ENCODE measurements around the gene UPP2.

The UPP2 gene

DNA sequence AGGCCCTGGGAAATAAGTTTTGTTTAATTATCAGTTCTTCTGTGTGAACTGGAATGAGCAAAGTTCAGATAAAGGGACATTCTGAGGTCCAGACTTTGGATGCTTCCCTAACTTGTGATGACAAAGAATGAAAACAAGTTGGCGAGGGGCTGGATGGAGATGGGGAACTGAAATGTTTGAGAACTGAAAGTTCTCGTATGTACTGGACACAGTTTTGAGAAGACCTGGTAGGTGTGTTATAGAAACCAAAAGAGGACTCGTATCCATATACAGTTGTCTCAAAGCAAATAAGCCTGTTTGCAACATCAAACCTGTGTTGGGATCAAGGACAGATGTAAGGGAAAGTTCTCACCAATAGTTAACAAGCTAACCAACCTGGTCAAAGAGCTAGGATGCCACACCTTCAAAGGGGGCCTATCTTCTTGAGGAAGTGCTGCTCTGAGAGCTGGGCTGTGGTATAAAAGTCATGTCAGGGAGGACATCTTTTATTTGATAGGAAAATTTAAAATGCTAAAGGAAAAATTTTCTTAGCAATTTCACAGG lies at the start of gene UPP2:
TSS of gene UPP2 (plus strand) at position 493 of the 543 bp plus-strand sequence. CDS start 188 bp downstream, outside the sequence.
- no peaks in the 10 kb centered on the region for H3K9me3 ChIP-seq
- H3K27me3 ChIP-seq = no peaks in the 10 kb centered on the region
- no peak within 1 kb of the TSS for H3K4me3 ChIP-seq (ENCODE audit: low read depth in 1 of 2, low read length in 1 of 2)
- peaks cover 4 to 5% of the 10 kb centered on the region in 2 experiments for H3K4me1 ChIP-seq (ENCODE audit: control insufficient read depth in 1 of 2, insufficient read depth in 1 of 2, low read depth in 1 of 2, low read length in 1 of 2)
- TF ChIP-seq, protein P1, sequence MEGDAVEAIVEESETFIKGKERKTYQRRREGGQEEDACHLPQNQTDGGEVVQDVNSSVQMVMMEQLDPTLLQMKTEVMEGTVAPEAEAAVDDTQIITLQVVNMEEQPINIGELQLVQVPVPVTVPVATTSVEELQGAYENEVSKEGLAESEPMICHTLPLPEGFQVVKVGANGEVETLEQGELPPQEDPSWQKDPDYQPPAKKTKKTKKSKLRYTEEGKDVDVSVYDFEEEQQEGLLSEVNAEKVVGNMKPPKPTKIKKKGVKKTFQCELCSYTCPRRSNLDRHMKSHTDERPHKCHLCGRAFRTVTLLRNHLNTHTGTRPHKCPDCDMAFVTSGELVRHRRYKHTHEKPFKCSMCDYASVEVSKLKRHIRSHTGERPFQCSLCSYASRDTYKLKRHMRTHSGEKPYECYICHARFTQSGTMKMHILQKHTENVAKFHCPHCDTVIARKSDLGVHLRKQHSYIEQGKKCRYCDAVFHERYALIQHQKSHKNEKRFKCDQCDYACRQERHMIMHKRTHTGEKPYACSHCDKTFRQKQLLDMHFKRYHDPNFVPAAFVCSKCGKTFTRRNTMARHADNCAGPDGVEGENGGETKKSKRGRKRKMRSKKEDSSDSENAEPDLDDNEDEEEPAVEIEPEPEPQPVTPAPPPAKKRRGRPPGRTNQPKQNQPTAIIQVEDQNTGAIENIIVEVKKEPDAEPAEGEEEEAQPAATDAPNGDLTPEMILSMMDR (IDR thresholded peaks at IDR 0.05) = no peak
- no peaks in the 10 kb centered on the region for H3K36me3 ChIP-seq
- no peak within 1 kb of the TSS for H3K27ac ChIP-seq

DNA sequence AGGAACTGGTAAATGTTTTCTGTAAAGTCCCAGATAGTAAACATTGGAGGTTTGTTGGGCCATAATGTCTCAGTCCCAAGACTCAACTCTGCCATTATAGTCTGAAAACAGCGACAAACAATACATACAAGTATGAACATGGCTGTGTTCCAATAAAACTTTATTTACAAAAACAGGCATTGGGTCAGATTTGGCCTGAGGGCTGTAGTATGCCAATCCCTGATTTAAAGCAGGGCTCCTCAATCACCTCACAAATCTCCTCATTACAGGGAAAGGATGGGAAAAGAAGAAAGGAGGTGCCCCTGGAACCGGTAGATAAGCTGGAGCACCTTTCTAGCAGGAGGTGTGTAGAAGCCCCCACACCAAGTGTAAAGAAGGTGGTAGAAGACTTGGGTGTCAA lies 48.9 kb upstream of the UPP2 start:
- no peaks in the 10 kb centered on the region for H3K9me3 ChIP-seq
- H3K27ac ChIP-seq = no peak overlapping the region
- TF ChIP-seq, protein P1 (IDR thresholded peaks at IDR 0.05) = no peak
- no peaks in the 10 kb centered on the region for H3K27me3 ChIP-seq
- no peak overlapping the region for H3K4me3 ChIP-seq (ENCODE audit: low read depth in 1 of 2, low read length in 1 of 2)
- H3K4me1 ChIP-seq (ENCODE audit: control insufficient read depth in 1 of 2, insufficient read depth in 1 of 2, low read depth in 1 of 2, low read length in 1 of 2) = peaks cover 0 to 9% of the 10 kb centered on the region in 2 experiments
- no peaks in the 10 kb centered on the region for H3K36me3 ChIP-seq

DNA sequence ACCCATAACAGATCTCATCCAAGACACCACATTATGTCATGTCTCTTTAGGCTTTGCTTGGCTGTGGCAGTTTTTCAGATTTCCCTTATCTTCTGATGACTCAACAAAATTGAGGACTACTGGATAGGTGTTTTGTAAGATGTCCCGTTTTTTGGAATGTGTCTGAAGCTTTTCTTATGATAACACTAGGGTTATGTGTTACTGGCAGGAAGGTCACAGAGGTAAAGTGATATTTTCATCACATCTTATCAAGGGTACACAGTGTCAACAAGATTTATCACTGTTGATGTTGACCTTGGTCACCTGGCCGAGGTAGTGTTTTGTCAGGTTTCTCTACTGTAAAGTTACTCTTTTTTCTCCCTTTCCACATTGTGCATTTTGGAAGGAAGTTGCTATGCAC lies 44.8 kb upstream of the UPP2 start:
- Histone ChIP-seq H3K27me3 (no peaks in the 10 kb centered on the region), H3K4me1 (ENCODE audit: control insufficient read depth in 1 of 2, insufficient read depth in 1 of 2, low read depth in 1 of 2, low read length in 1 of 2) (no peaks in the 10 kb centered on the region), H3K4me3 (ENCODE audit: low read depth in 1 of 2, low read length in 1 of 2) (no peak overlapping the region), H3K36me3 (no peaks in the 10 kb centered on the region), H3K27ac (no peak overlapping the region), H3K9me3 (no peaks in the 10 kb centered on the region)
- TF ChIP-seq, protein P1 (IDR thresholded peaks at IDR 0.05) = no peak

DNA sequence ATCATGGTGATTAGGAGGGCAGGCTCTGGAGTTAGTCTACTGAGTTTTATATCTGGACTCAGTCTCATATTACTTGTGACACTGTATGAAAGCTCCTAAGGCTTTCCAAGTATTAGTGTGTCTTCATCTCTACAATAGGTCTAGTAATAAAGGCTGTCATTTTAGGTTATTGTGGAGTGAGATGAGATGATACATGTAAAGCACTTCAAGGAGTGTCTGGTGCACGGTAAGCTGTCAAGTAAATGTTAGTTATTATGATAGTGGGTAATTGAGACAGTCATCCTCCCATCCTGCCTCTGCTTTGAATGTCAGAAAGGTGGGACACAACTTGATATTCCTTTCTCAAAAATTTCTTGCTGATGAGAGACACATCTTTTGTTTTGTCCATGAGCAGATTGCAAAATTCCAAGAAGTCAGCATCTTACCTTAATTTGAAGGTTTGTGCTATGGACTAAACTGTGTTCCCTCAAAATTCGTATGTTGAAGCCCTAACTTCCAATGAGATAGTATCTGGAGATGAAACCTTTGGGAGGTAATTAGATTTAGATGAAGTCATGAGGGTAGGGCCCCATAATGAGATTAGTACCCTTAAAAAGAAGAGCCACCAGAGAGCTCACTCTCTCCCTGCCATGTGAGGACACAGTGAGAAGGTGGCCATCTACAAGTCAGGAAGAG lies 41.4 kb upstream of the UPP2 start:
- Histone ChIP-seq H3K9me3 (no peaks in the 10 kb centered on the region), H3K27ac (no peak overlapping the region), H3K27me3 (no peaks in the 10 kb centered on the region), H3K36me3 (no peaks in the 10 kb centered on the region), H3K4me3 (ENCODE audit: low read depth in 1 of 2, low read length in 1 of 2) (no peak overlapping the region), H3K4me1 (ENCODE audit: control insufficient read depth in 1 of 2, insufficient read depth in 1 of 2, low read depth in 1 of 2, low read length in 1 of 2) (no peaks in the 10 kb centered on the region)
- TF ChIP-seq, protein P1 (IDR thresholded peaks at IDR 0.05) = no peak

DNA sequence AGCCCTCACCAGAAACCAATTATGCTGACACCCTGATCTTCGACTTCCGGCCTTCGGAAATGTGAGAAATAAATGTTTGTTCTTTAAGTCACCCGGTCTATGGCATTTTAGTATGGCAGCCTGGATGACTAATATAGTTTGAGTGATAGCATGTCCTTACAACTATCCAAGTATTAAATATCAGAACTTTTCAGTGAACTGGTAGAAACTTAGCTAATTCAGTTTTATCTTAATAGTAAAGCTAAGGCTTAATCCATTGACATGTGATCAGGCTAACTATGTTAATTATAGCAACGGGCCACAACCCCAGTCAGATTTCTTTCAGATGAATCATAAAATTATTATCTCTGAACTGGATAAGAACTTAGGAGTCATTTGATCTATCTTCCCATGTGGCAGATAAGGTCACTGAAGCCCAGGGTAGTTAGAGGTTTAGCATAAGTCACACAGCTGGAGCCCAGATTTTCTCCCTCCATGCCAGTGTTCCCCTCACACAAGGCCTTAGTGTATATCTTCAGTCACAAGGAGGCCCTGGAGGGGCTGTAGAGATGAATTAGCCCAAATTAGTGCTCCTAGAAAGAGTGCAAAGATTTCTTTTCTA lies 40.7 kb upstream of the UPP2 start:
- H3K4me3 ChIP-seq (ENCODE audit: low read depth in 1 of 2, low read length in 1 of 2) = no peak overlapping the region
- no peaks in the 10 kb centered on the region for H3K9me3 ChIP-seq
- no peaks in the 10 kb centered on the region for H3K36me3 ChIP-seq
- no peak overlapping the region for H3K27ac ChIP-seq
- TF ChIP-seq, protein P1 (IDR thresholded peaks at IDR 0.05) = no peak
- no peaks in the 10 kb centered on the region for H3K27me3 ChIP-seq
- no peaks in the 10 kb centered on the region for H3K4me1 ChIP-seq (ENCODE audit: control insufficient read depth in 1 of 2, insufficient read depth in 1 of 2, low read depth in 1 of 2, low read length in 1 of 2)

Measured in neutrophil (primary cell).